PC-3 (cell line): ENCODE data around the gene MAML2. TPM values are rescaled to one million over a fixed set of nuclear protein-coding genes. Genes with fewer than 3 reads are reported as not detected.

Experiments
- ATAC-seq: fragments of 200-7000 bp; cut with Tn5 transposase; 2 replicates; pipeline ENCODE4 v1.9.1; 2020; ENCODE audit warnings: mild to moderate bottlenecking, moderate library complexity
- BruUV-seq: library from RNA; stranded (reverse); fragments of 400-500 nt; replicated peaks from 2 replicates; lab custom pipeline; 2021; lab: Mats Ljungman, UMichigan
- CTCF ChIA-PET: fragments of 300-600 bp; sonication (Branson Sonifier 250); formaldehyde crosslinking; loops from one replicate; lab custom pipeline; 2022; ENCODE audit warnings: antibody characterized with exemption; lab: Charles Lee
- POLR2A ChIA-PET: fragments of 300-600 bp; sonication (Branson Sonifier 250); formaldehyde crosslinking; loops from one replicate; lab custom pipeline; 2022; ENCODE audit warnings: antibody characterized with exemption; ENCODE audit not compliant: unreplicated experiment; lab: Charles Lee
- DNase-seq: peaks from one replicate; pipeline ENCODE4 v3.0.0-alpha.2; 2015
- H2AFZ ChIP-seq: fragments of 300-600 bp; sonication (generic); 2 replicates; pipeline ENCODE4 v1.6.0; 2016; ENCODE audit warnings: antibody characterized with exemption, low read length
- H3F3A ChIP-seq: fragments of 300-600 bp; sonication (generic); one replicate; pipeline ENCODE4 v1.6.0; 2017; ENCODE audit warnings: antibody characterized with exemption, low read length, control low read depth, mild to moderate bottlenecking; ENCODE audit not compliant: unreplicated experiment
- H3K27ac ChIP-seq: fragments of 300-600 bp; sonication (generic); 2 replicates; pipeline ENCODE4 v1.5.1; 2016; ENCODE audit warnings: mild to moderate bottlenecking, low read length
- H3K27me3 ChIP-seq: fragments of 300-600 bp; sonication (generic); 2 replicates; pipeline ENCODE4 v1.6.1; 2016; ENCODE audit warnings: low read length, mixed read lengths
- H3K36me3 ChIP-seq: fragments of 300-600 bp; sonication (generic); 2 replicates; pipeline ENCODE4 v1.6.1; 2016; ENCODE audit warnings: low read depth, mixed run types, low read length, mixed read lengths
- H3K4me1 ChIP-seq: fragments of 300-600 bp; sonication (generic); 2 replicates; pipeline ENCODE4 v1.5.1; 2016; ENCODE audit warnings: low read length; ENCODE audit not compliant: insufficient read depth
- H3K4me2 ChIP-seq: fragments of 300-600 bp; sonication (generic); 2 replicates; pipeline ENCODE4 v1.6.0; 2016; ENCODE audit warnings: low read length
- H3K4me3 ChIP-seq: fragments of 300-600 bp; sonication (generic); 2 replicates; pipeline ENCODE4 v1.5.1; 2016; ENCODE audit warnings: mild to moderate bottlenecking, low read length, mixed read lengths
- H3K79me2 ChIP-seq: fragments of 300-600 bp; sonication (generic); 2 replicates; pipeline ENCODE4 v1.6.1; 2017; ENCODE audit warnings: low read length, mixed read lengths
- H3K9ac ChIP-seq: fragments of 300-600 bp; sonication (generic); 2 replicates; pipeline ENCODE4 v1.6.0; 2016; ENCODE audit warnings: mild to moderate bottlenecking, low read length
- H3K9me2 ChIP-seq: fragments of 300-600 bp; sonication (generic); replicated peaks from 2 replicates; pipeline ENCODE4 v1.6.1; 2016; ENCODE audit warnings: mixed run types, low read length, mixed read lengths
- H3K9me3 ChIP-seq: fragments of 300-600 bp; sonication (generic); 2 replicates; pipeline ENCODE4 v1.6.1; 2016; ENCODE audit warnings: low read length, mixed read lengths
- H4K20me1 ChIP-seq: fragments of 300-600 bp; sonication (generic); 2 replicates; pipeline ENCODE4 v1.6.1; 2016; ENCODE audit warnings: low read length, mixed read lengths
- CTCF ChIP-seq: fragments of 300-600 bp; sonication (generic); conservative IDR thresholded peaks from 2 replicates; pipeline ENCODE4 v1.5.1; 2017; ENCODE audit warnings: antibody characterized with exemption, low read depth, mild to moderate bottlenecking, low read length
- EZH2 ChIP-seq: fragments of 300-600 bp; sonication (generic); IDR thresholded peaks from one replicate; pipeline ENCODE4 v1.6.1; 2017; ENCODE audit warnings: antibody characterized with exemption, mild to moderate bottlenecking, low read length; ENCODE audit not compliant: unreplicated experiment
- EZH2phosphoT487 ChIP-seq: fragments of 300-600 bp; sonication (generic); IDR thresholded peaks from 2 replicates; pipeline ENCODE4 v1.6.1; 2018; ENCODE audit warnings: mild to moderate bottlenecking, antibody characterized with exemption, low read length, borderline replicate concordance
- intact Hi-C: fragments of 100-400 bp; cut with micrococcal nuclease; formaldehyde crosslinking; loops from 2 replicates; pipeline ENCODE4 v1.9.0; 2023
- total RNA-seq: library from RNA; depleted of rRNA; stranded (reverse); fragments of >200 nt; gene quantifications from 2 replicates; pipeline ENCODE4 v1.2.3, GENCODE V29; 2014

The MAML2 gene
- total RNA-seq, 1 experiment from 2014 or later: 10.9 TPM

- peak overlapping the region; percentile 38 for H3K9ac ChIP-seq
Measured at GRCh38 chr11:96160732-96161306, 182.2 kb downstream of the MAML2 start.

GRCh38 chr11:96159968-96160367 lies 183.0 kb downstream of the MAML2 start:
- Histone ChIP-seq H3K79me2 (no peaks in the 10 kb centered on the region), H4K20me1 (no peaks in the 10 kb centered on the region), H3K4me1 (peaks cover 55% of the 10 kb centered on the region), H3K4me3 (no peak overlapping the region), H3K36me3 (no peaks in the 10 kb centered on the region), H3K9ac (no peak overlapping the region), H3K9me2 (no peaks in the 10 kb centered on the region), H3K27me3 (no peaks in the 10 kb centered on the region), H3K4me2 (no peak overlapping the region), H3K27ac (no peak overlapping the region), H2AFZ (no peak overlapping the region), H3K9me3 (no peaks in the 10 kb centered on the region), H3F3A (no peaks in the 10 kb centered on the region)
- no TSS peak for BruUV-seq
- DNase-seq (no peak), ATAC-seq (no peak)
- intact Hi-C loops: no loop called here
- ChIA-PET POLR2A (no interaction called here), CTCF (no interaction called here)
- TF ChIP-seq EZH2phosphoT487 (no peak), CTCF (no peak), EZH2 (no peak)

More at GRCh38 chr11:96160732-96161306, 182.2 kb downstream of the MAML2 start:
- Histone ChIP-seq H3K9me2 (no peaks in the 10 kb centered on the region), H2AFZ (peak overlapping the region; percentile 44; the same call in 1 of the 2 replicates), H3K4me2 (peak overlapping the region; percentile 71), H3K79me2 (no peaks in the 10 kb centered on the region), H3K4me1 (peaks cover 48% of the 10 kb centered on the region), H3K4me3 (peak overlapping the region; percentile 33; the same call in 1 of the 2 replicates), H4K20me1 (no peaks in the 10 kb centered on the region), H3K9me3 (no peaks in the 10 kb centered on the region), H3K27ac (peak overlapping the region; percentile 58), H3F3A (no peaks in the 10 kb centered on the region), H3K36me3 (no peaks in the 10 kb centered on the region), H3K27me3 (no peaks in the 10 kb centered on the region)
- DNase-seq (no peak), ATAC-seq (no peak; the same call in 1 of the 2 replicates)
- ChIA-PET CTCF (no interaction called here), POLR2A (no interaction called here)
- intact Hi-C loops: no loop called here
- no TSS peak for BruUV-seq
- TF ChIP-seq EZH2phosphoT487 (no peak), EZH2 (no peak), CTCF (no peak)

GRCh38 chr11:96158126-96158525 lies 184.9 kb downstream of the MAML2 start:
- Histone ChIP-seq H3K4me3 (no peak overlapping the region), H3K27ac (peak overlapping the region; percentile 80), H3K36me3 (no peaks in the 10 kb centered on the region), H2AFZ (no peak overlapping the region), H4K20me1 (no peaks in the 10 kb centered on the region), H3F3A (no peaks in the 10 kb centered on the region), H3K79me2 (0 out of 2 replicates have a peak, but pooled peaks cover 3% of the 10 kb centered on the region), H3K9me3 (no peaks in the 10 kb centered on the region), H3K4me2 (no peak overlapping the region), H3K4me1 (peaks cover 53% of the 10 kb centered on the region), H3K27me3 (no peaks in the 10 kb centered on the region), H3K9ac (no peak overlapping the region), H3K9me2 (no peaks in the 10 kb centered on the region)
- ChIA-PET CTCF (no interaction called here), POLR2A (no interaction called here)
- ATAC-seq: no peak
- intact Hi-C loops: no loop called here
- no peak for TF ChIP-seq EZH2phosphoT487
- TF ChIP-seq EZH2: no peak
- DNase-seq: no peak
- no TSS peak for BruUV-seq
